ENCODE results near the gene SYNPO2. TPM values are rescaled to one million over a fixed set of nuclear protein-coding genes. Genes with fewer than 3 reads are reported as not detected.

The SYNPO2 gene
- total and polyA plus RNA-seq, 2 of the 8 experiments (the other 6 are each of a cell fraction or from before 2014, with no cell fraction given), result 0.50 to 4.2 TPM

DNA sequence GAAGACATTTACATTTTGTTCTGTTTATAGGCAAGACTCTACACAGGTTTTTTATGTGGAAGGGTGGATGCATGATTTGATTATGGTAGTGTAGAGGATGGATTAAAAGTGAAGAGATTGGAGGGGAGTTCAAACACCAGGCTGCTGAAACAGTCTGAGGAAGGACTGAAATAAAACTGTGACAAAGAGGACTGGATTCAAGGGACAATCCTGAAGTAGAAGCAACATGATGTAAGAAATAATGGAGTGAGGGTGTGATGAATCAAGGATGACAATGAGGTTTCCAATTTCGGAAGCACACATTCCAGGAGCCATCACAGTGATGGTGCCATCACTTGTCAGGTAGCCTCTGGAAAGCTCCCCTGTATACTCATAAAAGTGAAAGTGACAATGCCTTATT lies 103.5 kb downstream of the SYNPO2 start (continued):
- no peak for TF ChIP-seq CHD7 (IDR thresholded peaks at IDR 0.05; ENCODE audit: insufficient replicate concordance, low read length)
- TF ChIP-seq BACH1 (IDR thresholded peaks at IDR 0.05; ENCODE audit: low read length), result no peak

All from H1 (cell line).